SK-N-MC (cell line): Measurements from ENCODE around the gene CSTPP1.

Experiments
- DNase-seq: peaks from one replicate; pipeline ENCODE4 v3.0.0-alpha.2; 2011; ENCODE audit warnings: low read depth, low spot score
- H3K27ac ChIP-seq: fragments of 200-600 bp; sonication (generic); 2 replicates; pipeline ENCODE4 v1.5.1; 2016; ENCODE audit warnings: mixed run types
- H3K36me3 ChIP-seq: fragments of 200-600 bp; sonication (generic); 2 replicates; pipeline ENCODE4 v1.6.1; 2017; ENCODE audit warnings: antibody characterized with exemption, low read length, mixed read lengths; ENCODE audit not compliant: insufficient read depth
- H3K4me3 ChIP-seq: fragments of 200-600 bp; sonication (generic); 2 replicates; pipeline ENCODE4 v1.5.1; 2016
- H3K9ac ChIP-seq: fragments of 200-600 bp; sonication (generic); 2 replicates; pipeline ENCODE4 v1.8.0; 2017; ENCODE audit warnings: mixed run types, mixed read lengths; ENCODE audit not compliant: insufficient read length
- H3K9me3 ChIP-seq: fragments of 200-600 bp; sonication (generic); 2 replicates; pipeline ENCODE4 v1.6.1; 2017; ENCODE audit warnings: low read depth, mild to moderate bottlenecking, antibody characterized with exemption, low read length, moderate library complexity, mixed read lengths
- EZH2 ChIP-seq: fragments of 200-600 bp; sonication (generic); IDR thresholded peaks from one replicate; pipeline ENCODE4 v1.6.1; 2017; ENCODE audit warnings: antibody characterized with exemption
- FOXP2 ChIP-seq: optimal IDR thresholded peaks from 2 replicates; pipeline ENCODE3; 2011; ENCODE audit warnings: mild to moderate bottlenecking, moderate library complexity; ENCODE audit not compliant: insufficient read depth; ENCODE audit errors: extremely low read length, control extremely low read depth
- POLR2AphosphoS5 ChIP-seq: IDR thresholded peaks from 2 replicates; pipeline ENCODE4 v1.6.1; 2012; ENCODE audit warnings: mild to moderate bottlenecking, low read depth, low read length, borderline replicate concordance

CSTPP1 gene

GRCh38 chr11:46903846-46904245 is 32.7 kb upstream of the CSTPP1 start:
- Histone ChIP-seq H3K9me3 (no peaks in the 10 kb centered on the region), H3K27ac (no peak overlapping the region), H3K36me3 (no peaks in the 10 kb centered on the region; the same call in 1 of the 2 replicates), H3K4me3 (no peak overlapping the region), H3K9ac (no peak overlapping the region)
- no peak for DNase-seq
- TF ChIP-seq POLR2AphosphoS5, result no peak
- TF ChIP-seq EZH2, result no peak
- no peak for TF ChIP-seq FOXP2

GRCh38 chr11:46905806-46906205 is 30.8 kb upstream of the CSTPP1 start:
- H3K4me3 ChIP-seq, result no peak overlapping the region
- no peaks in the 10 kb centered on the region for H3K36me3 ChIP-seq
- no peak overlapping the region for H3K9ac ChIP-seq
- DNase-seq, result no peak
- H3K27ac ChIP-seq, result no peak overlapping the region
- no peaks in the 10 kb centered on the region for H3K9me3 ChIP-seq
- no peak for TF ChIP-seq POLR2AphosphoS5
- TF ChIP-seq EZH2, result no peak
- no peak for TF ChIP-seq FOXP2

- TF ChIP-seq POLR2AphosphoS5 (no peak), FOXP2 (no peak), EZH2 (no peak)
- no peak overlapping the region for H3K4me3 ChIP-seq
- no peak overlapping the region for H3K9ac ChIP-seq
- no peak for DNase-seq
- no peaks in the 10 kb centered on the region for H3K36me3 ChIP-seq
- no peaks in the 10 kb centered on the region for H3K9me3 ChIP-seq
- peak overlapping the region; percentile 50; the same call in 1 of the 2 replicates for H3K27ac ChIP-seq
Measured at GRCh38 chr11:46906609-46907041, 29.9 kb upstream of the CSTPP1 start.

GRCh38 chr11:46907606-46908005 is 29.0 kb upstream of the CSTPP1 start:
- Histone ChIP-seq H3K9ac (no peak overlapping the region), H3K4me3 (no peak overlapping the region), H3K36me3 (no peaks in the 10 kb centered on the region), H3K27ac (no peak overlapping the region), H3K9me3 (no peaks in the 10 kb centered on the region)
- TF ChIP-seq EZH2 (no peak), FOXP2 (no peak), POLR2AphosphoS5 (no peak)
- DNase-seq, result no peak

- Histone ChIP-seq H3K9ac (peak overlapping the region; percentile 39), H3K9me3 (no peaks in the 10 kb centered on the region), H3K36me3 (no peaks in the 10 kb centered on the region), H3K27ac (peak overlapping the region; percentile 60), H3K4me3 (peak overlapping the region; percentile 72)
- DNase-seq, result no peak
- TF ChIP-seq EZH2 (no peak), POLR2AphosphoS5 (no peak), FOXP2 (no peak)
Measured at GRCh38 chr11:46912526-46913150, 23.9 kb upstream of the CSTPP1 start.

GRCh38 chr11:46913484-46913883 is 23.1 kb upstream of the CSTPP1 start:
- Histone ChIP-seq H3K27ac (no peak overlapping the region), H3K4me3 (no peak overlapping the region; the same call in 1 of the 2 replicates), H3K9me3 (no peaks in the 10 kb centered on the region), H3K36me3 (no peaks in the 10 kb centered on the region), H3K9ac (no peak overlapping the region)
- no peak for TF ChIP-seq FOXP2
- no peak for TF ChIP-seq POLR2AphosphoS5
- no peak for TF ChIP-seq EZH2
- no peak for DNase-seq

GRCh38 chr11:46914363-46914762 is 22.2 kb upstream of the CSTPP1 start:
- Histone ChIP-seq H3K9ac (no peak overlapping the region), H3K36me3 (no peaks in the 10 kb centered on the region), H3K27ac (no peak overlapping the region), H3K9me3 (no peaks in the 10 kb centered on the region), H3K4me3 (no peak overlapping the region)
- DNase-seq, result no peak
- TF ChIP-seq EZH2 (no peak), POLR2AphosphoS5 (no peak), FOXP2 (no peak)

GRCh38 chr11:46914910-46915309 is 21.7 kb upstream of the CSTPP1 start:
- Histone ChIP-seq H3K27ac (no peak overlapping the region), H3K9me3 (no peaks in the 10 kb centered on the region), H3K9ac (no peak overlapping the region), H3K36me3 (no peaks in the 10 kb centered on the region), H3K4me3 (no peak overlapping the region)
- no peak for DNase-seq
- TF ChIP-seq FOXP2, result no peak
- TF ChIP-seq EZH2, result no peak
- TF ChIP-seq POLR2AphosphoS5, result no peak
